Anterior cingulate cortex (tissue), 58 donors: ENCODE measurements around the gene SLC27A6.

Experiments
- DNase-seq, 58 donors: peaks; one replicate each; lab custom pipeline; 2025; lab: John Stamatoyannopoulos, UW

The SLC27A6 gene

GRCh38 chr5:129057329-129057728 is 92.0 kb downstream of the SLC27A6 start:
- no peak for DNase-seq

DNA sequence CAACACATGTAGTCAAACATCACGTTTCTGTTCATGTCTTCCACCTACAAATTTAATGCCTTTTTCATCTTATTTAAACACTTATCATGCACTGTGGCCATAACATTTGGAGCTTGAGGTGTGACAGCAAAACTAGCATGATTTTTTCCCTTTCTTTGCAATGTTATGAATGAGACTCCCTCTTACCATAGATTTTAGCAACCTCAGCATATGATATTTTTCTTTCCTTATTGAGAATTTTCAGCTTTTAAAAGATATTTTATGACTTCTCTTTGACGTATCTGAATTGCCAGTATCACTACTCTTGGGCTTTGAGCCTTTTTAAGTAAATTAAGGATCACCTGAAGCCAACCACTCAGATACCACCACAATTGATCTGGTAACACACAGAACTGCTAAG is 96.6 kb downstream of the SLC27A6 start:
- no peak for DNase-seq

- DNase-seq: peak in 13 of 58 donors; percentile 2 to 68 (median 9)
Measured at GRCh38 chr5:129063483-129064113, 98.3 kb downstream of the SLC27A6 start.

DNA sequence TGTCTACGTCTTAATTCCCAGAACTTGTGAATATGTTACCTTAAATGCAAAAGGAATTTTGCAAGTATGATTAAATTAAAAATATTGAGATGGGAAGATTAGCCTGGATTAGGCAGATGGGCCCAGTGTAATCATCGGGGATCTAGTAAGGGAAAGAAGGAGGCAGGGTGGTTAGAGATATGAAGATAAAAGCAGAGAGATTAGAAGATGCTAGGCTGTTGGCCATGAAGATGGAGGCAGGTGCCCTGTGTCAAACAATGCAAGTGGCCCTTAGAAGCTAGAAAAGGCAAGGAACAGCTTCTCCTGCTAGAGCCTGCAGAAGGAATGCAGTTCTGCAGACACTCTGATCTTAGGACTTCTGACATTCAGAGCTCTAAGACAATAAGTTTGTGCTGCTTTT is 100.4 kb downstream of the SLC27A6 start:
- no peak for DNase-seq

DNA sequence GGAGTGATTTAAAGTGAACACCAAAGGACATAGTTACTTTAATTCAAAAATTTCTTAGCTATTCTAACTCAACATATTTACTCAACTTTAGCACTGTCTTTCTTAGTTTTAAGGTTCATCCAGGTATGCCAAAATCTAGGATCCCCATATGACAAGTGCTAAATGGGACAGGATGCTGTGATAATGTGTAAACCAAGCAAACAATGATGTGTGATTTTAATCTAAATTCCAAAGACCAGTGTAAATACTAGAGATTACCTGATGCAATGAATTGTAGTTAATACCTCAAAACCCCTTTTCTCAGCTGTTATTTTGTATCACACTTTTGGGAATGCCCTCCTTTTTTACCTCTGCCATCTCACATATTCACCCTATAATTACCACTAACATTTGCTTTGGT is 102.5 kb downstream of the SLC27A6 start:
- no peak for DNase-seq

- peak in 1 of 58 donors; percentile 9 for DNase-seq
Measured at GRCh38 chr5:129069292-129069691, 104.0 kb downstream of the SLC27A6 start.

GRCh38 chr5:129073111-129073510 is 107.8 kb downstream of the SLC27A6 start:
- no peak for DNase-seq

- no peak for DNase-seq
Measured at GRCh38 chr5:129074903-129075302, 109.6 kb downstream of the SLC27A6 start.

GRCh38 chr5:129077433-129078075 is 112.3 kb downstream of the SLC27A6 start:
- no peak for DNase-seq

DNA sequence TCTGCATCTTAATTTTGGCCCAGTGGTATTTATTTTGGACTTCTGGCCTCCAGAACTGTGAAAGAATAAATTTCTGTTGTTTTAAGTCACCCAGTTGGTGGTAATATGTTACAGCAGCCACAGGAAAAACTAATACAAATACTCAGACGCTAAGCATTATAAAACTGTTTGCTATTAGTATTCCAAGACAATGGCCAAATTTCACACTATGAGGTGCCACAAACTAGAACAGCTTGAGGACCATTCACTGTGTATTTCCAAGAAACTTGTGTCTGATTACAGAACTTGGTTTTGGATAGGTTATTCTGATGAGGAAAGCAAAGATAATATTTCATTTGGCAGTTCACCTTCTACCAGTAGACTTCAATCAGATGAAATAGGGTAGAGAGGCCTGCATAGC is 113.0 kb downstream of the SLC27A6 start:
- DNase-seq: no peak

GRCh38 chr5:129078660-129079059 is 113.4 kb downstream of the SLC27A6 start:
- no peak for DNase-seq

DNA sequence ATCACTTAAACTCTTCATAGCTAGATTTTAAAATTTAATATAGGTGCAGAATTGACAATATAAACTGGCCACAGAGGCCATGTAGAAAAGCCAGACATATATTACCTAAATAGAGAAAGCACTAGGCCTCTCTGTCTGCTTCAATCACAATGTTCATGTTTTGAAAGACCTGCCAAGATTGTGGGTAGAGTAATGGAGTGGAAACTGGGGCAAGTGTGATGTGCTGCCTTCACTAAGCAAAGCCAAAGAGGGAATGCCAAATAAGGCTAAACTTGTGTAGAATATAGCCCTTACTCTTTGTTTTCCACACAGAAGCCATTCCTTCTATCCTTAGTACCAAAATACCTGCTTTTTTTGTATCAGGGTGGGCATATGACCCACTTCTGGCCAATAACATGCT is 114.2 kb downstream of the SLC27A6 start:
- peak in 3 of 58 donors; percentile 2 to 38 (median 19) for DNase-seq

GRCh38 chr5:129080766-129081165 is 115.5 kb downstream of the SLC27A6 start:
- DNase-seq: no peak

GRCh38 chr5:129082225-129083136 is 117.2 kb downstream of the SLC27A6 start:
- no peak for DNase-seq
